GM18511 (cell line): ENCODE measurements around the gene DGKA.

Source experiments
- ATAC-seq: cut with Tn5 transposase; IDR thresholded peaks from one replicate; pipeline ENCODE4 v1.9.1; 2021; ENCODE audit warnings: mild to moderate bottlenecking, moderate library complexity; ENCODE audit not compliant: unreplicated experiment

The DGKA gene

DNA sequence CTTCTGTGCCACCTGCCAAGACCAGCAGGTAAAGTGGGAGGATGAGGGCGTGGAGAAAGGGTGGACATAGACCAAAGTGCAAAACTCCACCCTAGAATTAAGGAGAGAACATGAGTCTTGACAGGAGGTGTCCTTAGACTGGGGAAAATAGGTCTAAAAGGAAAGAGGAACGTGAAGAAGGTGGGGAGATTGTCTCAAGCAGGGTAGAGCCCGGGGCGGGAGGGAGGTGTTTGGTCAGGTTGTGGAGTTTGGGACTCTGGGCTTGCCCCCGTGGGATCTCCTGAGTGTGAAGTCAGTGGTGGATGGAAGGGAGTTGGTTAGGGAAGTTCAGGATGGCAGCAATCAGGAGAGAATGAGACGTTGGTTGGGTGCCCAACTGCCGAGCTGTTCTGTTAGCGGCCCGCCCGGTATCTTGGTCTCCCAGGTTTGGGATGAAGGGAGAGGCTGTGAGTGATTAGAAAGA is 386 bp downstream of the DGKA start:
- ATAC-seq, result no peak

DNA sequence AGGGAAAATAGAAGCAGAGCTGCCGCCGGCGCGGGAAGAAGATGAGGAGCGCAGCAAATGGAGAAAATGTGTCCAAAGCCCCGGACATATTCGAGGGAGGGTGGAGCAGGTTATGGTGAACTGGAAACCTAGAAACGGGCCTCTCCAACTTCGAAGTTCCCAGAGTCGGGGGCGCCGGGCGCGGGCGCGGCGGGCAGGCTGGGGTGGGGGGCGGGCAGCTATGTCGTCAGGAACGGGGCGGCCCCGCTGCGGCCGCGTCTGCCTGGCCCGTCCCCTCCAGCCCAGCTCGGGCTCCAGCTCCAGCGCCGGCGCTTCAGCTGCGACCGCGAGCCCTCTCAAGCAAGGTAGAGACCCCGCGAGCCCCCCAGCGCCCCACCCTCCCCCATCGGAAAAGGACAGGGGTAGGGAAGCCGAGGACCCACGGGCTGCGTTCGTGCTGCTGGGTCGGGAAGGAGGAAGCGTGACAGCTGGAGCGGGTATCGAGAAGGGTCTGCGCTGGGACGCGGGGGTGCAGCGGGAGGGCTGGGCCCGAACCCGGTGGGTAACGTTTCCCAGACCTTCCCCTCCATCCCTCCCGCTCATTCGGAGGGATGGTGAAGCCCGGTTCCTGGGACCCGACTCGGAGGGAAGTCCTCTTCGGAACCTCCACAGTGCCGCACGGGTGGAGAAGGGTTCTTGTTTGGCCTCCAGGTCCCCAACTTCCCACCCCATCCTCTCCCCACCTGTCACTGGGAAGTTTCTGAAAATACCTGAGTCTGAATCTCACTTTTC is 1.0 kb downstream of the DGKA start:
- no peak for ATAC-seq

DNA sequence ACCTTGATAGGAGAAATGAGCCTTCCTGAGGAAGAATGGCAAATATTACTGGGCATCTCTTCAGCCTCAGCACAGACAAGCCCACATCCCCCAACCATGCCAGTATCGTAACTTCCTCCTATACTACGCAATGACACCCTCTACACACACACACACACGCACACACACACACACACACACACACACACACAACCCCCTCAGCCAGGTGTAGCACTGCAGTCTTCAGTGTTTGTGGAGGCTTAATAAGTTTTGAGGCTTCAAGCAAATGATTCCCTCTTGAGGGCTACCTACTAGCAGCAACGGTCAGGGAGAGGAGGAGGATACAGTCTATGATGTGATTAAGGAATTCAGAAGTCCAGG is 1.6 kb downstream of the DGKA start:
- ATAC-seq, result no peak

DNA sequence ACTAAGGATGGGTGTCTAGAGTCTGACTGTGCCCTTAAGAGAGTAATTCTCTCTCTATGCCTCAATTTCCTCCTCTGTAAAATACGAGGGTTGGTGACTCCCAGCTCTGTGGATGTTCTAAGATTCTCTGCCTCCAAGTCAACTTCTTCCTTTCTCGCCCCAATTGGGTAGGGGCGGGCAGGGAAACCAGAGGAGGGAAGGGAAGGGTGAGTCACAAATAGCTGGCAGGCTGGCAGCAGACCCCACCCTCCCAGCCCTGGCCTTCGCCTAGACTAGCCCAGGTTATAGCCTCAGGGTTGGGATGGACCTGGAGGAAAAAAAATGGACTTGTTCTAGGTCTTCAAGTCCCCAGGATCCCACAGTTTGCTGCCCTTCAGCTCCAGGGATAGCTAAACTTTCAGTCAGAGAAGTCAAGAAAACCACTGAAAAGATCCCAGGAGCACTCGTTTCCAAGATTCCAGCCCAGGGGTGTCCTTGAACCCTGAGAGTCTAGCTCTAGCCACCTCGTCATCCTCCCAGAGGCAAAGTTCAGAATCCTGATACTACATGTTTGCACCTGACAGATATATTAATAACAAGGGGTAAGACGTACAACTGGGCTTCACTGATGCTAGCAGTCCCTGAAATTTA is 2.3 kb downstream of the DGKA start:
- ATAC-seq, result no peak

DNA sequence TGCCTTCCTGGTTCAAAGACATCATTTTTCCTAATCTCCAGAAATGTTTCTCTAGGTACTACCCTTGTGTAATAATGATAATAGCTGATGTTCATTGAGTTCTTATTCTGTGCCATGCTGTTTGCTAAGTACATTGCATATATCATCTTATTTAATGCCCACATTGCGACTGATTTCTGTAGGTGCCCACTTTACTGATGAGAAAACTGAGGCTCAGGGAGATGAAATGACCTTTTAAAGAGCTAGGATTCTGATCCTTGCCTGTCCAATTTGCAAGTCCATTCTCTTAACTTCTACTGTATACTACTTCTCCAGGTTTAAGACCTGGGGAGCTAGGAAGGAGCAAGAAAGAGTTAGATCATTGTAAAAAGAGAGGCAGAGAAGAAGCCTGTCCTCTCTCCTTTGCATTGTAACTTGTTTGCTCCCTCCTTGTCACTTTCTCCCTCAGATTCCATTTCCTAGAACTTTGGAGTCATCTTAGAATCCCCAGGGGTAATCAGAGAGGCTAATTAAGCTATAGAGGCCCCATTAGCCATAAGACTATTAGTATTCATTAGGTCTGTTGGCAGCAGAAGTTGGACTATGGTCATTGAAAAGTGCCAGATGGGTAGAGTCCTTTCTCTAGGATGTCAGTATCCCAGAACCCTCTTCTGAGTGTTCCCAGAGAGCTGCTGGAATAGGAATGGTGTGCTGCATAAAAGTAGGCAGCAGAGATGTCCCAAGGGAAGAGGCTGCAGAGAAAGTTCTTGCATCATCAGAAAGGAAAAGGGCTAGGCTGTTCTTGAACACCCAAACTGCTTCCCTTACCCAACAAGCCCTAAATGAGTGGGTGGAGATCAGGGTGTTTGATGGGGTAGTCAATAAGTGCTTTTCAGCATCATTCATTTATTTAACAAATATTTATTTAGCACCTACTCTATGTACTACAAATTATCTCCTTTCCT is 3.1 kb downstream of the DGKA start:
- no peak for ATAC-seq

DNA sequence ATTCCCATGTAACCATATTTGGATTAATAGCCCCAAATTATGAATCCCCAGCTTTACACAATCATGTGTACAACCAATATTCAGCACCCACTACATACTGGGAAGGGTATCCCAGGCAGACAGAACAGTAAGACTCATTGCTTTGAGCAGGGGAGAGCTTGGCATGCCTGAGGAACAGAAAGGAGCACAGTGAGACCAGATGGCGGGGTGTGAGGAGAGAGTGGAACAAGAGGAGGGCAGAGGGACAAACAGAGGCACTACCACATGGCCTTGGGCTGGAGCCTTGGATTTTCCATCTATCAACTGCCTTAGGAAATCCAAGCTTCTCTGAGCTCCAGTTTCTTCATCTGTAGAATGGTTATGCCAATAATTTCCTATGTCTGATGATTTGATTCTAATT is 3.8 kb downstream of the DGKA start:
- no peak for ATAC-seq

DNA sequence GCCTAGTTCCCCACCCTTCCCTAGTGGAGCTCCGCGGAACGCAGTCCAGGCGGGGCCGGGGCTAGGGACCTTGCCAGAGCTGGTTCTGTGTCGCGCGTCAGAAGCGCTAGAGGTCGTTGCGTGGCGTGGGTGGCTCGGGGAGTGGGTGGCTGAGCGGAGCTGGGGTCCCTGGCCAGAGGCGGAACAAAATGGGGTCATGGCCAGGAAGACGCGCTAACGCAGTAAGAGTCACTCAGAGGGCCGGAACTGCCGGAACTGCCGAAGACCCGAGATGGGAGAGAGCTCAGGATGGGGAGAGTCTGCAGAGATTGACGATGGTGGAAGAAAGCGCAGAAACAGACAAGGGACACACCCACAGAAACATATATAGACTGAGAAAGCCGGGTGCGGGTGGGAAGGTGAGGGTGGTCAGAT is 4.8 kb downstream of the DGKA start:
- ATAC-seq, result no peak

DNA sequence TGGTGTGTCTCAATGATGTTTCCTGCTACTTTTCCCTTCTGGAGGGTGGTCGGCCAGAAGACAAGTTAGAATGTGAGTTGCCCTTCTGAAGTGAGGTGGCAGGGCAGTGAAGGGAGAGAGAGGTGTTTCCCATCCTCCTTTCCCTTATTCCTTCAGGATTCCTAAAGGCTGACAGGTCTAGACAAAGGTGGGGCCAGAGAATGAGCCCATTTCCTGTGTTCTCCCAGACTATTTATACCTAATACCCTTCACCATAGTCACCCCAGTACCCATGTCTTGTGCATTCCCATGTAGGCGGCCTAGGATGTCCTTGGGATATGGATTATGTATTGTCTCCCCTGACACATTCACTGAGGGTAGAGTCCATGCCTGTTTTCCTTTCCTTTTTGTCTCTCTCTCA is 7.0 kb downstream of the DGKA start:
- ATAC-seq, result no peak

DNA sequence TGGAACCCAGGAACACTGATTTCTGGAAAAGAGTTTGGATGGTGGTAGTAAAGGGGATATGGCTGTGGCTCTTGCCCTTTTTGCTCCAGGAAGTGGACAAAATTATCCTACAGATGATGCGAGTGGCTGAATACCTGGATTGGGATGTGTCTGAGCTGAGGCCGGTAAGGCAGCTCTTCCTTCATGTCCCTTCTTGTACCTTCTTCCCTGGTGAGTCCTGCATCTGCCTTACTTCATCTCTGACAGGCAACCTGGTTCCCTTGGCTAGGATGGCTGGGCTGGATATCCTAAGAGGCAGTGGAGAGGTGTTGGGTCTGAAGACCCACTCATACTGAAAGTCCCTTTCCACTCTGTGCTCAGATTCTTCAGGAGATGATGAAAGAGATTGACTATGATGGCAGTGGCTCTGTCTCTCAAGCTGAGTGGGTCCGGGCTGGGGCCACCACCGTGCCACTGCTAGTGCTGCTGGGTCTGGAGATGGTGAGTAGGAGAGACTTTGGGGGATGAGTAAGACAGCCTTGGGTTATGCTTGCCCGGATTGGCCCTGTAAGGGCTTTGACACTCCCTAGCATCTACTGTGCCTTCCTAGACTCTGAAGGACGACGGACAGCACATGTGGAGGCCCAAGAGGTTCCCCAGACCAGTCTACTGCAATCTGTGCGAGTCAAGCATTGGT is 8.0 kb downstream of the DGKA start:
- no peak for ATAC-seq

DNA sequence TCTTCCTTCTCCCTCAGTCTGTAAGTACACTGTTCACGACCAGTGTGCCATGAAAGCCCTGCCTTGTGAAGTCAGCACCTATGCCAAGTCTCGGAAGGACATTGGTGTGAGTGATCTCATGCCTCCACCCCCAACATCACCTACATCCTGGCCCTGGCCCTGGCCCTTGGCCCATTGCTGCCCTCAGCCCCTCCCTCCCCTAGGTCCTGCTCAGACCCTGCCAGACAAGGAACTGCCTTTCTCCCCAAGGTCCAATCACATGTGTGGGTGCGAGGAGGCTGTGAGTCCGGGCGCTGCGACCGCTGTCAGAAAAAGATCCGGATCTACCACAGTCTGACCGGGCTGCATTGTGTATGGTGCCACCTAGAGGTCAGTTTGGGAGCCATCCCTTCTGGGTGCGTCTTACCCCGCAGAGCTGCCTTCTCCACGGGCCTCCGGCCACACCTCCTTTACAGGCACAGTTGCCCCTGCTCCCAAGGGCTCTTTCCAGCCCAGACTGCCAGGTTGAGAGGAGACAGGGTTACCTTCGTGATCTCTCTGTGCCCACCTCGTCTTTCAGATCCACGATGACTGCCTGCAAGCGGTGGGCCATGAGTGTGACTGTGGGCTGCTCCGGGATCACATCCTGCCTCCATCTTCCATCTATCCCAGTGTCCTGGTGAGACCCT is 9.2 kb downstream of the DGKA start:
- ATAC-seq, result peak; percentile 97

DNA sequence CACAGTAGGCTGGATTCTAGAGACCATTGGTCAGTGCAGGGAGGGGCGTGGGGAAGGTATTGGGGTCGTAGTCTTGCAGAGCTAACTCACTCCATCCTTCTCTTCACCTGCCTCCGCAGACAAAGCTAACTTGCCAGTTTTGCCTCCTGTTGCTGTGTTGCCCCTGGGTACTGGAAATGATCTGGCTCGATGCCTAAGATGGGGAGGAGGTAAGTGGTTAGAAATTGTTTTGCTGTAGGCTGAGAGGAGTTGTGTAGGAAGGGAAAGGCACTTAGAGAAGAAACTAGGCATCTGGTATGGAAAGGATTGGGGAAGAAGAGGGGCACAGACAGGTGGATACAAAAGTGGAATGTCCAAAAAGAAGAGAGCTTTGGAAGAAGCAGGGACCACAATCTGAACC is 11.1 kb downstream of the DGKA start:
- ATAC-seq, result no peak

DNA sequence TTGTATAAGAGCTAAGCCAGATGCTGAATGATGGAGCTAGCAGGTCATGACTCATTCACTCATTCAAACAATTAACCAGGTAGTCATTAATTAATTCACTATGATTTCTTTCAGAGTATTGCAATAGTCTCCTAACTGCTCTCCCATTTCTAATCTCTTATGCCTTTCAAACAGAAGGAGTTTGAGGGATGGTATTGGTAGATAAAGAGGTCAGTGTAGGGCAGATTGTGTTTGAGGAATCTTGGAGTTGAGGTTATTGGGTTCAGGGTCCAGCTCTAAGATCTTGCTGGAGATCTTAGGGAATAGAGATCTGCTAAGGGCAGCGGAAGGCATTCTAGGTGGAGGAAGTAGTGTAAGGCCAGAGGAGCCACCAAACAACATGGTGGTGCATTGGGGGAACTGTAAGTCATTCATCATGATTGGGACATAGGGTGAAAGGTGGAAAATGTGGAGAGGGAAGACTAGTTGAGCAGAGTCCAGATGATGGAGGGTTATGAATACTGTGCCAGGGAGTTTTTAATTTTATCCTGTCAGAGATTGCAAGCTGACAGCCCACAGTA is 11.7 kb downstream of the DGKA start:
- no peak for ATAC-seq

DNA sequence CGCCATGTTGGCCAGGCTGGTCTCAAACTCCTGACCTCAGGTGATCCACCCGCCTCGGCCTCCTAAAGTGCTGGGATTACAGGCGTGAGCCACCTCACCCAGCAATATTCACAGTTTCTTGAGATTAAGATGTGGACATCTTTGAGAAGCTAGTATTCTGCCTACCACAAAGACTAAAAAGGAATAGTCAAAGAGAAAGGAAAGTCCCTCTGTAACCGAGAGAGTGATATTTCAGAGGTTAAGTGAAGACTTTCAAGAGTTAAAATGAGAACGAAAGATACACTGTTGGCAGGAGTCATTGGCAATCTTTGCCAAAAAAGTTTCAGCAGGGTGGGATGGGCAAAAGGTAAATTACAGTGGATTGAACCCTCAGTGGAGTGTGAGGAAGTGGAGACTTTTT is 15.6 kb downstream of the DGKA start:
- ATAC-seq, result no peak

DNA sequence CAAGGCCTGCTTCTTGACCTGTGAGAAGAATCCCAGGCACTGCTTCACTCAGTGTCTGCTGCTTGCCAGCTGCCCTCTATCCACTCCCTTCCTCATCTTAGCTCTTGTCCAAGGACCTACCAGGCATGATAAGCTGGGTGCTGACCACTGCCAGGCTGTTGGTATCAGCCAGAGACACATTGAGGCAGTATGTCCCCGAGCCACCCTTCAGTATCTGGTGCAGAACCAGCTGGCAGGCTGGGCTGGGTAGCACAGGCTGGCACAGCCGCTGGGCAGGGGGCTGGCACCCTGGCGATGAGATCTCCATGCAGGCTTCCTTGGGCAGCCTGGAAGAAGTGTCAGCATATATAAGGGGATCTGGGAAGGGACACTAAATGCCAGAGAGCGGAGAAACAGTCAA is 24.4 kb downstream of the DGKA start:
- no peak for ATAC-seq

DNA sequence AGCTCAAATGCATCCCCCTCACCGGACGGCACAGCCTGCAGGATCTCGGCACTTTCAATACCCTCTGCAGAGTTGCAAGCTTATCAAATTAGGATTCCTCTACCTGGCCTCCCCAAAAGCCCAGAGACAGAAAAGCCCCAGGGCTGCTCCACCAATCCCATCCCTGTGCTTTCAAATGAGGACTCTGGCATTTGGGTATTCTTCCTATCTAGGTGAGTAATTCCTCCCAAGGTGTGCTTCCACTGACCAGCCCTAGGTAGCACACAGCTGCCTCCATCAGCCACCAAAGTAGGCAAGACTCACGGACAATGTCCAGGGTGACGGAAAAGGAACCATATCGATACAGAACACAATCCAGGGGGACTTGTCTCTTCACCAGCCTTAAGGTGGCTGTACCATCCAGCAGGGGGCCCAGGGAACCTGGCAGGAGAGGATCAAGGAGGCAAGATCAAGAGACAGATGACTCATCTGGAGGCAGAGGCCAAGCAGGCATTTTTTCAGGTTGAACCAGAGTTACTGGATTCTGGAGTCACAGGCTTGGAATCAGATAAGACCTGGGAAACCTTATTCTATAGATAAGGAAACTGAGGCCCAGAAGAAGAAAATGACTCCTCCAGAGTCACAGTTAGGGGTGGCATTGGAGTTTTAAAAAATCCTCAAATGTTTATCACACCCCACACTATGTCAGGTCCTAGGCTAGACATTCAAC is 25.0 kb downstream of the DGKA start:
- ATAC-seq, result no peak

DNA sequence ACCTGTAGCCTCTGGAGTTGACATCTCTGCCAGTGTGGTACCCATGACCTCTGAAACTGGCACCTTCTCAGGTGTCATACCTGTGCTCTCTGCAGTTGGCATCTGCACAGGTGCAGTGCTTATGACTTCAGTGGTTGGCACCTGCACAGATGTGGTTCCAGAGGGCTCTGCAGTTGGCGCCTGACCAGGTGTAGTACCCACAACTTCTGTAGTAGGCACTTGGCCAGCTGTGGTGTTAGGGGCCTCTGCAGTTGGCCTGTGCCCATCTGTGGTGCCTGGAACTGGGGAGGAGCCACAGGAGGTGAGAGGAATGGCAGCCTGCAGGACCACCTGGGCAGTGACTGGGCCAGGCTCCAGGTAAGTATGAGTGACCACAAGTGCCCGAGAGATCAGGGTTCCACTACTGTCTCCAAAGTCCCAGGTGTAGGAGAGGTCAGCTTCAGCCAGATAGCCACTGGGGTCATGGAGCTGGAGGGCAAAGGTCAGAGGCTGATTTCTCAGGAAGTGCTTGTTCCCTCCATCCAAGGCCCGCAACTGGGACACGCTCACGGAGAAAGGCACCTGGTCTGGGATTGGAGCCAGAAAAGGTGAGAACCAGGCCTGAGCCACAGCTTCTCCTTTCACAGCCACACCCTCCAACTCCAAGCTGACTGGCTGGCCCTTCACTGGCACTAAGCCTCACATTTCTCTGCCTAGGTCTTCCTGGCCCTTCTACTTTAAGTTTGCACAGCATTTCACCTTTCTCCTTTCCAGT is 26.3 kb downstream of the DGKA start:
- ATAC-seq, result no peak

DNA sequence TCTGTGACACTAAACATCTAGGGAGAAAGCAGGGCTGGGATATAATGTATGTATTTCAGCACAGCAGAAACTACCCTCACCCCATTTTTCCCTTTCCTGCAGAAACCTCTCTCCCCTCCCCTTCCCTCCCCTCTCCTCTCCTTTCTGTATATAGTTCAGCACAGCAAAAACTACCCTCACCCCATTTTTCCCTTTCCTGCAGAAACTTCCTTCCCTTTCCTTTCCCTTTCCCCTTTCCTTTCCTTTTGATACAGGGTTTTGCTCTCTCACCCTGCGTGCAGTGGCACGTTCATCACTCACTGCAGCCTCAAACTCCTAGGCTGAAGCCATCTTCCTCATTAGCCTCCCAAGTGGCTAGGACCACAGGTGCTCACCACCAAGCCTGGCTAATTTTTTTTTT is 32.8 kb downstream of the DGKA start:
- ATAC-seq, result no peak

DNA sequence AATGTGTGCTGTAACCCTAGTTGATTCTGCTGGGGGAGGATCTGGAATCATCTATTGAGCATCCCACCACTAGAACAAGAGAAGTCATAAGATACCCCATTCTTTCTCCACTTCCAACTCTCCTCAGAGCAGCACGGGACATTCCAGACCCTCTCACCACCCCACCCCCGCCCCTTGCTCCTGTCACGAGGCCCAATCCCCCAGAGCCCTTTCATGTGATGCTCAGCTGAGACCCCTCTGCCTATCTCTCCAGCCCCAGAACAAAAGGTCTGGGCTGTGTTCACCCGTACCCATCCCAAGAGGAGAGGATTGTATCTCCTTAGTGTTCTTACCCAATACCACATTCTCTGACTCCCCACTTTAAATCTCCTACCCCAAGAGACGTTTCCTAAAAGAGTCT is 34.3 kb downstream of the DGKA start:
- no peak for ATAC-seq

DNA sequence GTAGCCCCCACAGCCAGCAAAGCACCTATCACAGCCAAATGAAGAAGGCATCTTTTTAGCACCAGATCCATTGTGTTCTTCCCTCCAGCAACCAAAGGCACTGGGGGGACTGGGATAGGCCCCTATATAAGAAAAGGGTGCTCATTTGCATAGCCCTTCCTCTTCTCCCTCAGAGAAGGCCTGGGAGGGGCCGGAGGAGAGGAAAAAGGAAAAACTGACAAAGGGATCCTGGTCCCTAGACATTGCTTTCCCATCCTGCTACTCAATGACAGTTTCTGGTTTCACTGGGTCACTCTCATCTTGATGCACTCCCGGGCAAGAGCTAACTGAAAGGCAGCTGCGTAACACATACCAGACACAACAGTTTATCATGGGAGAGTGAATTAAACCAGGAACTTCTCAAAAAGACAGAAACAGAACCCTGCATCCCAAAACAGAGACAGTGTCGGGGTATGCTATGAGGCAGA is 35.0 kb downstream of the DGKA start, which contains the start of gene PMEL:
PMEL (minus strand) TSS at position 102 of the 467 bp plus-strand sequence; CDS start at position 71, 31 bp downstream.
- peak; percentile 26 for ATAC-seq
